NT2/D1 (cell line): ENCODE results near the gene HSCB.

Experiments
- DNase-seq: peaks from one replicate; pipeline ENCODE4 v3.0.0-alpha.2; 2011; ENCODE audit warnings: low read depth, low spot score
- H3K27me3 ChIP-seq: 2 replicates; pipeline ENCODE4 v1.6.0; 2011; ENCODE audit warnings: mild to moderate bottlenecking; ENCODE audit not compliant: insufficient read length, insufficient read depth
- H3K36me3 ChIP-seq: 2 replicates; pipeline ENCODE4 v1.6.1; 2011; ENCODE audit warnings: mild to moderate bottlenecking, low read length, mixed read lengths; ENCODE audit not compliant: insufficient read depth, insufficient read length
- H3K4me1 ChIP-seq: 2 replicates; pipeline ENCODE4 v1.5.1; 2011; ENCODE audit not compliant: insufficient read depth, insufficient read length
- H3K4me3 ChIP-seq: 2 replicates; pipeline ENCODE4 v1.5.1; 2011; ENCODE audit warnings: low read depth; ENCODE audit not compliant: insufficient read length
- H3K9ac ChIP-seq: 2 replicates; pipeline ENCODE4 v1.6.0; 2011; ENCODE audit warnings: low read depth; ENCODE audit not compliant: insufficient read length
- H3K9me3 ChIP-seq: 2 replicates; pipeline ENCODE4 v1.5.1; 2011; ENCODE audit warnings: mild to moderate bottlenecking, low read length; ENCODE audit not compliant: insufficient read depth
- SUZ12 ChIP-seq: IDR thresholded peaks from 2 replicates; pipeline ENCODE4 v1.6.1; 2011; ENCODE audit not compliant: insufficient read length, insufficient read depth; ENCODE audit errors: extremely low read depth
- YY1 ChIP-seq: IDR thresholded peaks from 2 replicates; pipeline ENCODE4 v1.6.1; 2011; ENCODE audit not compliant: insufficient read length, insufficient read depth
- ZNF274 ChIP-seq: IDR thresholded peaks from 2 replicates; pipeline ENCODE4 v1.6.1; 2011; ENCODE audit warnings: mild to moderate bottlenecking, low read depth, low read length

The HSCB gene

DNA sequence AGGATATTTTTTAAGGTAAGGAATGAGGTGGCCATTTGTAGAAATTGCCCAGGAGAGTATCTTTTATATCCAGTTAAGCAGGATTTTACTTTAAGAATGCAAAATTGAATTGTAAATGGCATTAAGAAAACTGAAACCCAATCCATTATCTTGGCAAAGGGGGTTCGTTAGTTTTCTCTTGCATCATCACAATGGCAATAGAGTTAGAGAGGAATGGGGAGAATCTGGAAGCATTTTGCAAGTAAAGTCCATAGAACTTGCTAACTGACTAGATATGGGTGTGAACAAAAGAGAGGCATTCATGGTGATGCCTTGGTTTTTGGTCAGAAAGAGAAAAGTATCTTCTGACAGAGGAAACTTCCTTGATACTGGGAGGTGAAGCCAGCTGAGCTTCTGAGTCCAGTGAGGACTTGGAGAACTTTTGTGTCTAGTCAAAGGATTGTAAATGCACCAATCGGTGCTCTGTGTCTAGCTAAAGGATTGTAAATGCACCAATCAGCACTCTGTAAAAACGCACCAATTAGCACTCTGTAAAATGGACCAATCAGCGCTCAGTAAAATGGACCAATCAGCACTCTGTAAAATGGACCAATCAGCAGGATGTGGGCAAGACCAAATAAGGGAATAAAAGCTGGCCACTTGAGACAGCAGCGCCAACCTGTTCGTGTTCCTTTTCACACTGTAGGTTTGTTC lies 27.0 kb downstream of the HSCB start:
- Histone ChIP-seq H3K9me3 (peaks cover 5% of the 10 kb centered on the region; the same call in 1 of the 2 replicates), H3K36me3 (no peaks in the 10 kb centered on the region), H3K27me3 (no peaks in the 10 kb centered on the region), H3K4me3 (no peak overlapping the region), H3K4me1 (no peaks in the 10 kb centered on the region), H3K9ac (no peak overlapping the region)
- no peak for DNase-seq
- TF ChIP-seq YY1: no peak
- TF ChIP-seq ZNF274: no peak
- TF ChIP-seq SUZ12: no peak

DNA sequence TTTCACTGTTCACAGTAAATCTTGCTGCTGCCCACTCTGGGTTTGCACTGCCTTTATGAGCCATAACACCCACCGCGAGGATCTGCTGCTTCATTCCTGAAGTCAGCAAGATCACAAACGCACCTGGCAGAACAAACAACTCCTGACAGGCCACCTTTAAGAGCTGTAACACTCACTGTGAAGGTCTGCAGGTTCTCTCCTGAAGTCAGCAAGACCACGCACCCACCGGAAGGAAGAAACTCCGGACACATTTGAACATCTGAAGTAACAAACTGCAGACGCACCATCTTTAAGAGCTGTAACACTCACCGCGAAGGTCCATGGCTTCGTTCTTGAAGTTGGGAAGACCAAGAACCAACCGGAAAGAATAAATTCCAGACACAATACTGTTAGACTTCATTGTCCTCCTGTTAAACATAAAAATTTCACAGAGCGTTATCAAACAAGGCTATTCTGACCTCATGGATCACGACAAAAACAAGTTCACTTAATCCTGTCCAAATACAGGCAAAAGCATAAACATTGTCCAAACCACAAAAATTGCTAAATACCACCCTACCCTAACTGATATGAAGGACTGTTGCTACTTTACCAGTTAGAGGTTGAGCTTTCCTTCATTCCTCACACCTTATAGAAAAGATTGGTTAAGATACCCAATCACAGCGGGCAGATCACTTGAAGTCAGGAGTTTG lies 27.7 kb downstream of the HSCB start:
- Histone ChIP-seq H3K4me3 (no peak overlapping the region), H3K27me3 (no peaks in the 10 kb centered on the region), H3K36me3 (peaks cover 4% of the 10 kb centered on the region), H3K9me3 (peaks cover 5% of the 10 kb centered on the region; the same call in 1 of the 2 replicates), H3K4me1 (no peaks in the 10 kb centered on the region), H3K9ac (no peak overlapping the region)
- DNase-seq: no peak
- TF ChIP-seq SUZ12: no peak
- no peak for TF ChIP-seq ZNF274
- TF ChIP-seq YY1: no peak

DNA sequence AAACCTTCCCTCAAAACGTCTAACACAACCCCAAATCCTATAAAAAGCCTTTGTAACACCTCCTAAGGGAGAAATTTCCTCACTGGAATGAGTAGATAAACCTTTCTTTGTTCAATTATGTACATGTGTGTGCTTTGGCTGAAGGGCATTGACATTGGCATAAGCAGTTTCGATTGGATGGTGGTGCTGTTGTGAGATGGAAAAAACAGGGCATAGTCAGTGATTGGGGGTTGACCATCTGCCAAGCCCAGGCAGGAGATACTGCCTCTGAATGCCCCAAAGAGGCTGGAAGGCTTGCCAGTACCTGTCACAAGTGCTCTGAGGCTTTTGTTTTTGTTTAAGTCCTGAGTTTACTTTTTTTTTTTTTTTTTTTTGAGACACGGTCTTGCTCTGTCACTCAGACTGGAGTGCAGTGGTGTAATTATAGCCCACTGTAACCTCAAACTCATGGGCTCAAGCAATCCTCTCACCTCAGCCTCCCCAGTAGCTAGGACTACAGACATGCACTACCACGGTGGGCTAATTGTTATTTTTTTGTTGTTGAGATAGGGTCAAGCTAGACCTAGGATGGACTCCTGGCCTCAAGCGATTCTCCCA lies 29.5 kb downstream of the HSCB start:
- DNase-seq: no peak
- no peaks in the 10 kb centered on the region for H3K27me3 ChIP-seq

DNA sequence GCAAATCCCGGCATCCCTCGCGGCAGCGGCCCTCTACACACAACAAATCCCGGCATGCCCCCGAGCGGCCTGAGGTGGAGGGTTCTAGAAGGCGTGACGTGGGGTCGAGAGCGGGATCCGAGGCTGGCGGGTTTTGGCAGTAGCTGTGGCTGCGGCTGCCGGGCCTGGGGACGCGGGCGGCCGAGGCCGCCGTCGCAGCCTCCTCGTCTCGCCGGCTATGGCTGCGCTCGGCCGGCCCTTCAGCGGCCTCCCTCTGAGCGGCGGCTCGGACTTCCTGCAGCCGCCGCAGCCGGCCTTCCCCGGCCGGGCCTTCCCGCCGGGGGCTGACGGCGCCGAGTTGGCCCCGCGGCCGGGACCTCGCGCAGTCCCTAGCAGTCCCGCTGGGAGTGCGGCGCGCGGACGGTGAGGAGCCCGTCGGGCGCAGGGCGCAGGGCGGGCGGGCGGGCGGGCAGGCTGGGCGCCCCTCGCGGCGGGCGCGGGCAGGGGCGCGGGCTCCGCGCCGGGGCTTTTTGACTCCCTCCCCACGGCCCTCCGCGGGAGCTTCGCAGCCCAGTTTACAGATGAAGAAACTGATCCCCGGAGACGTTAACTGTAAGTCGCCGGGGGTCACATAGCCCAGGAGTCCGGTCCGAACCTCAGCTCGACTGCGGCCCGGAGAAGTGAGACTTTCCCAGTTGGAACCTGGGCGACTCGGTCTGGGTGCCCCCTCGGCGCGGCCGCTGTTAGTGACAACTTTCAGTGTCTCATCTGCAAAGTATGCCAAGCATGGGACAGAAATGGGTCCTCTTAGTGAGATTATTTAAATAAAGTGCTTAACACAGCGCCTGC lies 31.0 kb downstream of the HSCB start, which contains the start of gene CCDC117:
Gene CCDC117 (plus strand): TSS at position 63 of the 828 bp plus-strand sequence. CDS start 155 bp downstream, at position 218.
- H3K9me3 ChIP-seq: peaks cover 5% of the 10 kb centered on the region; the same call in 1 of the 2 replicates

More for the DNA sequence above, 29.5 kb downstream of the HSCB start:
- H3K36me3 ChIP-seq: peaks cover 18% of the 10 kb centered on the region
- TF ChIP-seq SUZ12: no peak
- no peak overlapping the region for H3K9ac ChIP-seq
- no peaks in the 10 kb centered on the region for H3K4me1 ChIP-seq
- H3K4me3 ChIP-seq: no peak overlapping the region
- H3K9me3 ChIP-seq: peaks cover 5% of the 10 kb centered on the region; the same call in 1 of the 2 replicates

DNA sequence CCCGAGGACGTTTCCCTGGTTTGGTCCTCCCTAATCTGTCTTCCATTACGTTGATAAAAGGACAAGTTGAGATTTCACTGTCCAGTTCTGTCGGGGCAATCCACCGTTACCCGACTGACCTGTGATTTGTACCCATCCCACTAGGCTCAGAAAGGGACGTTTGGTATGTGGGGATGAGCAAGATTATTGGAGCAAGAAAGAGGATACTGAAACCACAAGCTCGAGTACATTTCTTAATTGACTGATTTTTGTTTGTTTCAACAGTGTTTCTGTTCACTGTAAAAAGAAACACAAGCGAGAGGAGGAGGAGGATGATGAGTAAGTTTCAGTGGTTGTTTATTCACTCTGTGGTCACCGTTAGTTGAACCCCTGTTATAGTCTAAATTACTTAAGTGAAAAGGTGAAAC lies 31.6 kb downstream of the HSCB start:
- H3K9me3 ChIP-seq: peaks cover 5% of the 10 kb centered on the region; the same call in 1 of the 2 replicates
- peaks cover 38% of the 10 kb centered on the region for H3K36me3 ChIP-seq
- H3K27me3 ChIP-seq: no peaks in the 10 kb centered on the region
- no peak for TF ChIP-seq ZNF274
- no peak for TF ChIP-seq SUZ12
- no peak for TF ChIP-seq YY1
- peak overlapping the region; percentile 75 for H3K4me3 ChIP-seq
- DNase-seq: no peak
- H3K4me1 ChIP-seq: no peaks in the 10 kb centered on the region
- peak overlapping the region; percentile 85 for H3K9ac ChIP-seq

More for the DNA sequence above, 31.0 kb downstream of the HSCB start, which contains the start of gene CCDC117:
- peak within 1 kb of the TSS; percentile 75 for H3K4me3 ChIP-seq
- peak within 1 kb of the TSS; percentile 92 for H3K9ac ChIP-seq
- H3K36me3 ChIP-seq: peaks cover 33% of the 10 kb centered on the region
- peak; percentile 86 for DNase-seq
- no peaks in the 10 kb centered on the region for H3K27me3 ChIP-seq
- TF ChIP-seq SUZ12: no peak
- TF ChIP-seq ZNF274: no peak
- no peak for TF ChIP-seq YY1
- no peaks in the 10 kb centered on the region for H3K4me1 ChIP-seq

DNA sequence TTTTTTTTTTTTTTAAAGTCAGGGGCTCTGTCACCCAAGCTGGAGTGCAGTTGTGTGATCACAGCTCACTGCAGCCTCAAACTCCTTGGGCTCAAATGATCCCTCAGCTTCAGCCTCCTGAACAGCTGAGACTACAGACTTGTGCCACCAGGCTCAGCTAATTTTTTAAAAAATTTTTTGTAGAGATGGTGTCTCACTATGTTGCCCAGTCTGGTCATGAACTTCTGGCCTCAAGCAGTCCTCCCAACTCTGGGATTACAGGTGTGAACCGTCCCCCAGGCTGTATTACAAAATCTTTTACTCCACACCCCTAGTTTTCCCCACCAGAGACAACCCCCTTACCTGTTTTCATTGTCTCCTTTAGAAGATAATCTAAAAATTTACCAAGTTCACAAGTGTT lies 32.5 kb downstream of the HSCB start:
- H3K4me3 ChIP-seq: no peak overlapping the region
- H3K9ac ChIP-seq: no peak overlapping the region
- H3K4me1 ChIP-seq: no peaks in the 10 kb centered on the region
- H3K36me3 ChIP-seq: peaks cover 43% of the 10 kb centered on the region
- H3K9me3 ChIP-seq: no peaks in the 10 kb centered on the region
- DNase-seq: no peak
- no peaks in the 10 kb centered on the region for H3K27me3 ChIP-seq
- TF ChIP-seq ZNF274: no peak
- no peak for TF ChIP-seq YY1
- no peak for TF ChIP-seq SUZ12

DNA sequence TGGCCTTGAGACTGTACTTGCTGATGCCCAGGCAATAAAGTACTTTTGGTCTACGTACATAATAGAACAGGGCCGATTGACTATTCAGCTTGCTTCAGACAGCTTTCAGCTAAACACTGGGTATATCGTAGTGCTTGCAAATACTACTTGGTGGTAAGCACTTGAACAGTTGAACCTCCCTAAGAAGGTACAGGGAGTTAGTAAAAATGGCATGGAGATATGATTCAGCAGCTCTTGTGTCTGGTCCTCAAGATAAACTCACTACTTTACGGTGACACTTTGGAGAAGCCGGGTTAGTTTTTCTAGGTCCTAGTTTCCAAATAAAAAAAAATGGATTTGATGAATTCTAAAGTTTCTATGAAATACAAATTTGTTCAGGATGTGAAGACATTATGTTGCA lies 38.0 kb downstream of the HSCB start:
- TF ChIP-seq ZNF274: no peak
- no peak for TF ChIP-seq YY1
- TF ChIP-seq SUZ12: no peak
- no peak overlapping the region for H3K4me3 ChIP-seq
- no peak overlapping the region for H3K9ac ChIP-seq
- H3K4me1 ChIP-seq: no peaks in the 10 kb centered on the region
- H3K9me3 ChIP-seq: no peaks in the 10 kb centered on the region
- DNase-seq: no peak
- H3K36me3 ChIP-seq: peaks cover 80% of the 10 kb centered on the region
- H3K27me3 ChIP-seq: no peaks in the 10 kb centered on the region
